GM19397 (cell line): ENCODE data around the gene RNF125.

Source experiments
- ATAC-seq: cut with Tn5 transposase; IDR thresholded peaks from one replicate; pipeline ENCODE4 v1.9.1; 2021; ENCODE audit warnings: mild to moderate bottlenecking, moderate library complexity; ENCODE audit not compliant: unreplicated experiment

Gene RNF125

DNA sequence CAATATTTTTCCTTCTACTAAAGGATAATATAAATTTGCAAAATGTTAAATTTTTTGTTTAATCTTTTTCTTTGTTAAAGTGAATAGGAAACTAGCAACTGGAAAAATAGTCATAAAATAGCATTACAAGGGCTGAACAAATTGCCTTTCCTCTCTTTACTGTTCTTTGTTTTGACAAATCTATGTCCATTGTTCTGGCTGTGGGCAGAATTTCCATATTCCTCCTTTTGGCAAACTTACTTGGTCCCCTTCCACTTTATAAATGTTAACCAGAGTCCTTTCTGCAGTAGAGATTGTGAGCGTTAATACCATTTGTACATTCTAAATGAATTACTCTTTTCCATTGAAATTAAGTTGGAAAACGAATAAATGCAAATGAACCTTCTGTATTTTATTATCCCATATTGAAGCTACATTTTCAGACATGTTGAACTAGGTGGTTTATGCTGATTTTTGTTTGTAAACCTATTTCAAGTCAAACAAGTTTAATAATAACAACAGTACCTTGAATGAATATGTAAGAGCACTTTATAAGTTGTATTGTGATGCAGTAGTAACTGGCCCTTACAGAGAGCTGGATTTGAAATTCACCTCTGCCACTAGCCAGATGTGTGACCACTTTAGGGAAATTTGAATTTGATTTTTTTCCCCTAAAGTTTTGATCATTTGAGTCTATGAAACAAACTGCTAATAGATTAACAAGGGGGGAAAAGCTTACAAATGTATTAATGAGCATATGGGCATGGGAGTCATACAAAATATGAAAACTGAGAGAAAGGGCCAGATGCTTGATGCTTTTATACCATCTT lies 3.3 kb downstream of the RNF125 start:
- ATAC-seq, result no peak

DNA sequence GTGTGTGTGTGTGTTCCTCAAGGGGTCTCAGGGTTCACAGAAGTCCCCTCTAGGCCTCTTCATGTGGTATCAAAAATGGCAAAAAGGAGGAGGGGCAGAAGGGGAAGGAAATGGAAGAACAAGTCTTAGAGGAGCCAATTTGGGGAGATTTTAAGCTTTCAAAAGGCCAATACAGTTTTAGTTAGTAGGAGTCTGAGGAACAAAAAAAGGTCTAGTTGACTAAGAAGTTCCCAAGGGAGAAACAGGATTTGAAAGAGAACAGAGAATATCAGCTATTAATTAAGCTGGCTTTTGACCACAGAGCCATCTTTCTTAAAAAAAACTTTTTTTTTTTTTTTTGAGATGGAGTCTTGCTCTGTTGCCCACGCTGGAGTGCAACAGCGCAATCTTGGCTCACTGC lies 7.1 kb downstream of the RNF125 start:
- no peak for ATAC-seq

DNA sequence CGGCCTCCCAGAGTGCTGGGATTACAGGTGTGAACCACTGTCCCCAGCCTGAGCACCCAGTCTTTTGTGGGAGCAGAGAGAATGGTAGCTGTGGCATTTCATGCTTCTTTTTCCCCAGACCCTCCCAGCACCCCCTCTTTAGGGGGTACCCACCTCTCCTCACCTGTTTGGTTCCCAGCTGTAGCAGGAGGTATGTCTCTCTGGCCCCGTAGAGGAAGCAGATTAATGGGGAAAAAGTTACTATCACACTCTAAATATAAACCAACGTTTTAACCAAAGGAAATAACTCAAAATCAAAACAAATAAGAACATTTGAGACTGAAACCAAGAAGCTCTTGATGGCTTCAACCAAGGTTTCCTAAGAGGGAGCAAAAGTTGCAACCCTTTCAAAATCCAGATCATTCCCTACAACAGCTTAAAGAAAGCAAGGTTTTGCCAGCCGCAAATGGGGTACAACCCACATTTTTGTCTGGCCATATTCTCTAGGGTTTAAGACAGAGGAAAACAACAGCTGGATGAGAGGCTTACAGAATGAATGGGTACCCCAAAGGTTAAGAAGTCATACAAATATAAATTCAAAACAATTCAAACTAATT lies 8.0 kb downstream of the RNF125 start:
- no peak for ATAC-seq

GRCh38 chr18:32029558-32029957 lies 10.9 kb downstream of the RNF125 start:
- ATAC-seq, result no peak

GRCh38 chr18:32032609-32033008 lies 14.0 kb downstream of the RNF125 start:
- no peak for ATAC-seq

DNA sequence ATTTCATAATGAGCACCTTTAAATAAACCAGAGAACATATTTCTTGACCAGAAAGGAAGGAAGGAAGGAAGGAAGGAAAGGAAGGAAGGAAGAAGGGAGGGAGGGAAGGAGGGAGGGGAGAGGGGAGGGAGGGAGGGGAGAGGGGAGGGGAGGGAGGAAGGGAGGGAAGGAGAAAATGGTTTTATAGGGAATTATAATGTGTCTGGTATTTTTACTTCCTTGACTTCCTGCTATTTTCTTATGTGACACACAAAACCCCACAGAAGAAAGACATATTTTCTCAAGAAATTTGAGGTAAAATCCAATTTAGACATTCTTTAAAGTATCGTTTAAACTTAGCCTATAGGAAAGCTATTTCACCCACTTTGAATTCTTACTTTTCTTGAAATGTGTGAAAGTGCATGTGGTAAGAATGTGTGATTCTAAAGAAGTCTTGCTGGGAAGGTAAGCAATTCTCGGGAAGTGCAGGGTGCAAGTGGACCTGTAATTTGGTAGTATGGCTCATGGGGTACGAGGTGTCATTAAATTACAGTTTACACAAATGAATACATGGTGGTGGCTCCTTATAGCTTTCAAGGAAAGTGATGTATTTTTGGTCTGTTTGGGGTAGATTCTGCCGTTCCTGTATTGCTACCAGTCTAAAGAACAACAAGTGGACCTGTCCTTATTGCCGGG lies 18.0 kb downstream of the RNF125 start:
- no peak for ATAC-seq

DNA sequence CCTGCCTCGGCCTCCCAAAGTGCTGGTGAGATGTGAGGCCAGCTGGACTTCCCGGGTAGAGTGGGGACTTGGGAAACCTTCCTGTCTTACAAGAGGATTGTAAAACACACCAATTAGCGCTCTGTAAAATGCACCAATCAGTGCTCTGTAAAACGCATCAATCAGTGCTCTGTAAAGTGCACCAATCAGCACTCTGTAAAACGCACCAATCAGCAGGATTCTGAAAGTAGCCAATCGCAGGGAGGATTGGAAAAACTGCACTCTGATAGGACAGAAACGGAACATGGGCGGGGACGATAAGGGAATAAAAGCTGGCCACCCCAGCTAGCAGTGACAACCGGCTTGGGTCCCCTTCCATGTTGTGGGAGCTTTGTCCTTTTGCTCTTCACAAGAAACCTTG lies 19.0 kb downstream of the RNF125 start:
- ATAC-seq, result no peak

GRCh38 chr18:32040936-32041335 lies 22.3 kb downstream of the RNF125 start:
- ATAC-seq, result peak; percentile 55

DNA sequence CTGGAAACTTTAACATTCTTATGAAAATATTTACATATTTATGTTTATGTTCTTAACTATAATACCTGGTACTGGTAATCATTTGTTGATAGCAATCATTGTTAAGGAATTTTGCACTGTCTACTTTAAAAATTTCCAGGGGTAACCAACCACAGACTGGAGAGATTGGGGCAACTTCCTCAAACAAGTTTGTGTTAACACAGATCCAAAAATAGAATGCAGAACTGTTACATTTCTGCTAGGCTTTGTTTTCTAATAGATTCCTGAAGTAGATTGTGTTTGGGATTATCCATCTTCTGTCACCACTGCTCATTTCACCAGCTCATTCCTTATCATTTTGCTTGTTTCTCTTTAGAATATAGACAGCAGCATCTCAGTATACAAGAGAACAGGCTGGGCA lies 23.7 kb downstream of the RNF125 start:
- no peak for ATAC-seq

- ATAC-seq, result peak; percentile 82
Measured at GRCh38 chr18:32048507-32049091, 30.0 kb downstream of the RNF125 start.

- no peak for ATAC-seq
Measured at GRCh38 chr18:32049393-32050171, 31.0 kb downstream of the RNF125 start.

- ATAC-seq, result no peak
Measured at GRCh38 chr18:32056613-32057358, 38.2 kb downstream of the RNF125 start.

GRCh38 chr18:32057624-32058165 lies 39.1 kb downstream of the RNF125 start:
- no peak for ATAC-seq

GRCh38 chr18:32060026-32060425 lies 41.4 kb downstream of the RNF125 start:
- ATAC-seq, result no peak

GRCh38 chr18:32067375-32068167 lies 48.9 kb downstream of the RNF125 start:
- no peak for ATAC-seq

DNA sequence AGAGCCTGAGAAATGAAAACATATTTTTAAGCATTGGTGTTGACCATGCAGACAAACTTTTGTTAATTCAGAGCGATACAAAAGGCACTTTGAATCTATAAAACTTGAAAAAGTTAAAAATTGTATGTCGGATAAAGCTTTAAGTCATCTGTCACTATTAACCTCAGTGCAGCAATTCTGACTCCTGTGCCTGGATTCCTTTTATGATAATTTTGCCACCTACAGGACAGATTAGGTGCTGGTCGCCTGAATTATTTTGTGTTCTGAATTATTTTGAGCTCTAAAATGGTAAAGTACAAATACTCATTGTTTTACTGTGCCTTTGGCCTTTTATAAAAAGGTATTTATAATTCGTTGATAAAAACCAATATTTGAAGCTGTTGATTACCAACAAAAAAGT lies 53.7 kb downstream of the RNF125 start:
- no peak for ATAC-seq

DNA sequence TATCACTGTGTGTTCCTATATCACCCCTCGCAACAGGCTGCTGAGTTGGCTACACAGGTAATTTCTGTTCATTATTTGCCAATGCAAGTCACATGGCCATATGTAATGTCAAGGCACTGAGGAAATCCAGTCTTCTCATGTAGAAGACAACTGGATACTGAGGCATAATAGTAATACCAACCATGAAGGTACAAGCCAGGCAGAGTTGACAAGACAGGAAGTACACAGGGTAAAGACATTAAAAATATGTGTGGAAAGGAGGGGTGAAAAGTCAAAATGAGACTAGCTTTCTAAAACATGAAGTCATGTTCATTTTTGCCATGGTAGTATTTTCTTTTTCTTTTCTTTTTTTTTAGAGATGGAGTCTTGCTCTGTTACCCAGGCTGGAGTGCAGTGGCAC lies 55.6 kb downstream of the RNF125 start:
- no peak for ATAC-seq

GRCh38 chr18:32078845-32079244 lies 60.2 kb downstream of the RNF125 start:
- no peak for ATAC-seq

- ATAC-seq, result no peak
Measured at GRCh38 chr18:32081881-32082280, 63.3 kb downstream of the RNF125 start.
